CD8-positive, alpha-beta memory T cell (primary cell): ENCODE data around the gene AIG1. TPM values are rescaled to one million over a fixed set of nuclear protein-coding genes. Genes with fewer than 3 reads are reported as not detected.

Experiments
- CTCF ChIA-PET: fragments of 350-600 bp; sonication (Branson Sonifier 250); formaldehyde crosslinking; loops from one replicate; lab custom pipeline; 2021; ENCODE audit warnings: antibody characterized with exemption; lab: Charles Lee
- POLR2A ChIA-PET: fragments of 350-600 bp; sonication (Branson Sonifier 250); formaldehyde crosslinking; loops from one replicate; lab custom pipeline; 2021; ENCODE audit warnings: antibody characterized with exemption; lab: Charles Lee
- DNase-seq, 5 donors: peaks; one replicate each; pipeline versions ENCODE4 v3.0.0 to v3.0.0-alpha.2; 2020 to 2022; ENCODE audit warnings: mixed read lengths in 1 of 5
- H3K27ac ChIP-seq: one replicate; pipeline ENCODE4 v1.7.0; 2013; ENCODE audit warnings: low read depth, mild to moderate bottlenecking, low read length, moderate library complexity
- H3K27me3 ChIP-seq: 2 replicates; pipeline ENCODE4 v1.7.0; 2013; ENCODE audit warnings: low read length, mild to moderate bottlenecking; ENCODE audit not compliant: insufficient read depth, poor library complexity, severe bottlenecking
- H3K36me3 ChIP-seq: 2 replicates; pipeline ENCODE4 v1.7.0; 2013; ENCODE audit warnings: mild to moderate bottlenecking, low read length, moderate library complexity; ENCODE audit not compliant: insufficient read depth
- H3K4me1 ChIP-seq: 2 replicates; pipeline ENCODE4 v1.7.0; 2013; ENCODE audit warnings: mild to moderate bottlenecking, low read length, moderate library complexity; ENCODE audit not compliant: insufficient read depth
- H3K4me3 ChIP-seq: 2 replicates; pipeline ENCODE4 v1.7.0; 2013; ENCODE audit warnings: mild to moderate bottlenecking, low read length
- H3K9me3 ChIP-seq: 2 replicates; pipeline ENCODE4 v1.7.0; 2013; ENCODE audit warnings: mild to moderate bottlenecking, low read length
- H3K27ac Mint-ChIP-seq, 8 donors: one replicate each; pipeline ENCODE4 v1.8.0; 2020 to 2021; ENCODE audit warnings: mixed read lengths in 8 of 8, mild to moderate bottlenecking in 6 of 8, inconsistent platforms in 3 of 8, moderate library complexity in 3 of 8
- H3K27me3 Mint-ChIP-seq, 2 donors: one replicate each; pipeline ENCODE4 v1.8.0; 2020 to 2021; ENCODE audit warnings: mixed read lengths in 2 of 2, mild to moderate bottlenecking in 1 of 2, moderate library complexity in 1 of 2
- H3K36me3 Mint-ChIP-seq, 3 donors: one replicate each; pipeline ENCODE4 v1.8.0; 2020 to 2021; ENCODE audit warnings: mixed read lengths in 3 of 3, inconsistent platforms in 1 of 3, mild to moderate bottlenecking in 1 of 3
- H3K4me1 Mint-ChIP-seq, 3 donors: one replicate each; pipeline ENCODE4 v1.8.0; 2020 to 2021; ENCODE audit warnings: mixed read lengths in 3 of 3, inconsistent platforms in 1 of 3, mild to moderate bottlenecking in 1 of 3
- H3K4me3 Mint-ChIP-seq, 7 donors: one replicate each; pipeline ENCODE4 v1.8.0; 2020 to 2021; ENCODE audit warnings: mixed read lengths in 7 of 7, mild to moderate bottlenecking in 6 of 7, moderate library complexity in 4 of 7, inconsistent platforms in 2 of 7
- H3K9me3 Mint-ChIP-seq, 5 donors: one replicate each; pipeline ENCODE4 v1.8.0; 2020 to 2022; ENCODE audit warnings: mixed read lengths in 5 of 5, mild to moderate bottlenecking in 3 of 5, moderate library complexity in 2 of 5, inconsistent platforms in 1 of 5
- polyA plus RNA-seq: library from polyadenylated mRNA; unstranded; fragments of 300-500 nt; fragmentation: Illumina TruSeq; gene quantifications from one replicate; pipeline ENCODE4 v1.2.3, GENCODE V29; 2021
- total RNA-seq, 2 experiments: library from RNA; stranded (reverse); gene quantifications; one replicate each; pipeline ENCODE4 v1.2.3, GENCODE V29; 2021

Gene AIG1
- total and polyA plus RNA-seq, 3 experiments from 2014 or later = 6.9 to 17.3 (median 8.2) TPM

DNA sequence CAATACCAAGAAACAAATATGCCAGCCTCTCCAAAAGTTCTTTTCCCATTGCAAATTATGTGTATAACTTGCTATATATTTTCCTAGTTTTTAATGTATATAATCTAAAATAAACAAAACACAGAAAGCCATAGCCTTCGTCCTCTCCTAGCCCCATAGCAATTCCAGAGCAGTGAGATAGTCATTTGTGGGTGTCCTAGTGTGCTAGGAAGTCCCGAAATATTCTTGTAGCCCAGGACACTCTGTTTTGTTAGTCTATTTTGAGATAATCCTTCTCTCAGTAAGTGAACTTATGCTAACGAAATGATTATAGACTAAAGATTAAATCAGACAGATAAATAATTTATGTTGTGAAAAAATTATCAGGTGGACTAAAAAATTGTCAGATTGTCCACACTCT, 90.7 kb downstream of the AIG1 start:
- no peaks in the 10 kb centered on the region for H3K27me3 Mint-ChIP-seq
- H3K27me3 ChIP-seq = no peaks in the 10 kb centered on the region
- H3K4me3 Mint-ChIP-seq = no peak overlapping the region
- H3K36me3 ChIP-seq = no peaks in the 10 kb centered on the region
- H3K9me3 ChIP-seq = no peaks in the 10 kb centered on the region
- no peaks in the 10 kb centered on the region for H3K4me1 Mint-ChIP-seq
- POLR2A ChIA-PET = no interaction called here
- H3K4me1 ChIP-seq = no peaks in the 10 kb centered on the region
- no peak overlapping the region for H3K4me3 ChIP-seq
- DNase-seq = no peak
- CTCF ChIA-PET = no interaction called here
- H3K27ac ChIP-seq = no peak overlapping the region
- no peaks in the 10 kb centered on the region for H3K9me3 Mint-ChIP-seq
- H3K36me3 Mint-ChIP-seq = peaks cover 2 to 9% (median 2%) of the 10 kb centered on the region in 3 donors
- H3K27ac Mint-ChIP-seq = no peak overlapping the region

DNA sequence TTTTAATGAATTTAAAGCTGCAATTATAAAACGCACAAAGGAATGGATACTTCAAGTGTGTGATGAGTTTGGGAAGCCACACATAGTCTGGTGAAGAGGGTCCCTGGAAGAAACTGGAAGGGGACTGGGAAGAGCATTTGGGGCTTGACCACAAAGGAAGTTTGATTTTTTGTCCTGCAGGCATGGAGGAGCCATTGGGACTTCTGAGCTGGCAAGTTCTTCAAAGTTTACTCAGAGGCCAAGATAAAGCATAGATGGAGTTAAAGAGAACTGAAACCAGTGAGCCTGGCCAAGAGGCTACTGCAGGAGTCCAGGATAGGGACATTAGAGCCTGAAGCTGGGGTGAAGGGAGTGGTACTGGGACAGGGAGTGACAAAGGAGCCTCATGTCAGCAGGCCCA, 95.0 kb downstream of the AIG1 start:
- H3K27me3 ChIP-seq = no peaks in the 10 kb centered on the region
- H3K4me1 ChIP-seq = no peaks in the 10 kb centered on the region
- peaks cover 0 to 4% (median 0%) of the 10 kb centered on the region in 3 donors for H3K4me1 Mint-ChIP-seq
- H3K27me3 Mint-ChIP-seq = no peaks in the 10 kb centered on the region
- no peak overlapping the region for H3K27ac Mint-ChIP-seq
- peaks cover 0 to 1% (median 0%) of the 10 kb centered on the region in 3 donors for H3K36me3 Mint-ChIP-seq
- H3K4me3 ChIP-seq = no peak overlapping the region
- no peaks in the 10 kb centered on the region for H3K9me3 Mint-ChIP-seq
- POLR2A ChIA-PET = no interaction called here
- no peaks in the 10 kb centered on the region for H3K36me3 ChIP-seq
- H3K9me3 ChIP-seq = no peaks in the 10 kb centered on the region
- no peak overlapping the region for H3K27ac ChIP-seq
- no peak for DNase-seq
- no peak overlapping the region for H3K4me3 Mint-ChIP-seq
- CTCF ChIA-PET = no interaction called here

DNA sequence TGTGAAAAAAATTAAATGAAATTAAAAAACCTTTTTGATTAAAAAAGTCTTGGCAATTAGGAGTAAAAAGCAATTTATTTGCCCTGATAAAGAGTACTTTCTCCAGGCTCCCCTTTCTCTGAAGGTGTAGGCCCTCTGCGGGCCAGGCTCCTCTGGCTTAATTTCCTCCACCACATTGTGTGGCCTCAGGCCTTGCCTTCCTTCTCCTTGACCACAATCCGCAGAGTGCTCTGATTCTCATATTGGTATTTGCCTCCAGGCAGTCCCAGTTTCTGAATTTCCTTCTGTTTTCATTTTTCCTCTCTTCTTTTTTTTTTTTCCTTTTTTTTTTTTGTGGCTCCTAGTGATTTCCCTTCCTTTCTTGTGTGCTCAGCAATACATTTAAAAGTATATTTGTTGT, 96.4 kb downstream of the AIG1 start:
- H3K27ac ChIP-seq = no peak overlapping the region
- H3K27me3 ChIP-seq = no peaks in the 10 kb centered on the region
- Mint-ChIP-seq H3K27me3 (no peaks in the 10 kb centered on the region), H3K36me3 (peaks cover 0 to 1% (median 0%) of the 10 kb centered on the region in 3 donors), H3K9me3 (no peaks in the 10 kb centered on the region), H3K4me1 (peaks cover 0 to 4% (median 0%) of the 10 kb centered on the region in 3 donors), H3K4me3 (no peak overlapping the region), H3K27ac (no peak overlapping the region)
- ChIA-PET POLR2A (no interaction called here), CTCF (interaction anchor here (1.3 kb wide), 1 partner anchor 11 kb away, joined by 4 read pairs; no protein-coding TSS in a partner anchor)
- no peaks in the 10 kb centered on the region for H3K9me3 ChIP-seq
- H3K4me1 ChIP-seq = no peaks in the 10 kb centered on the region
- no peak for DNase-seq
- no peaks in the 10 kb centered on the region for H3K36me3 ChIP-seq
- no peak overlapping the region for H3K4me3 ChIP-seq

DNA sequence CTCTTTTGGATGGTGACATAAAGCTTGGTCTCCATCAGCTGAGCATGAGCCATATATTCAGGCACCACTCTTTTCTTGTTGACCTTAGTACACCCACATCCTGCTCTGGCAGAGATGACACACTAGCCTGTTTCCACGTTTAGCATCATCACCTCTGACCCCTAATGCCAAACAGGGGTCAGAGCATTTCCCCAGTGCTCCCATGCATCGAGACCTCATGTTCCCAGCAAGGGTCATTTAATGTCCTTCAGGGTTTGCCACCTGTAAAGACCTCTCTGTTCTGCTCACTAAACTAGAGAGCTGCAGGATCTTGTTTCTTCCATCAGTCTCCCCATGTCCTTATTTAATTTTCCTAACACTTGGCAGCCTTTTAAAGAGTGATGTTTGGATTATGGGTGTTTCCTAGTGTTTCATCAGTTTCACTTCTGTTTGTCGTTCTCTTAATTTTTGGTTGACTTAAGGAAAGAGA, 97.5 kb downstream of the AIG1 start:
- CTCF ChIA-PET = interaction anchor here (1.3 kb wide), 1 partner anchor 10 kb away, joined by 4 read pairs; no protein-coding TSS in a partner anchor
- no peaks in the 10 kb centered on the region for H3K9me3 ChIP-seq
- Mint-ChIP-seq H3K36me3 (peaks cover 0 to 1% (median 0%) of the 10 kb centered on the region in 3 donors), H3K9me3 (no peaks in the 10 kb centered on the region), H3K27me3 (no peaks in the 10 kb centered on the region), H3K4me1 (peaks cover 0 to 4% (median 0%) of the 10 kb centered on the region in 3 donors), H3K27ac (no peak overlapping the region), H3K4me3 (no peak overlapping the region)
- H3K4me1 ChIP-seq = no peaks in the 10 kb centered on the region
- no peaks in the 10 kb centered on the region for H3K27me3 ChIP-seq
- H3K36me3 ChIP-seq = no peaks in the 10 kb centered on the region
- POLR2A ChIA-PET = no interaction called here
- H3K4me3 ChIP-seq = no peak overlapping the region
- H3K27ac ChIP-seq = no peak overlapping the region
- DNase-seq = no peak

DNA sequence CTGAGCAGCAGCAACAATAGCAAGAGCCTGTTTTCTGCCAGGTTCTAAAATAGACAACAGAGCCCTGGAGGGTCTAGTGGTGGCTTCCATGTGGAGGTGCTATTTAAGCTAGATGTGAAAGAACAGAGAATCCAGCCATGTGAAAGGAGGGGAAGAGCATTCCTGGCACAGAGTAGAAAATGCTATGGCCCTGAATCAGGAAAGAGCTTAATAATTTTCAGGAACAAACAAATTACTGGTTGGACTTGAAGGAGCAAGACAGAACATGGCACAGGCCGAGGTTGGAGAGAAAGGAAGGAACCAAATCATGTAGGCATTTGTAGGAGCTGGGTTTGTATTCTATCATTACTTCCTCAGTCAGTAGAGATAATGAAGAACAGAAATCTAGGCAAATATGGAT, 98.3 kb downstream of the AIG1 start:
- ChIA-PET POLR2A (no interaction called here), CTCF (no interaction called here)
- peaks cover 0 to 4% (median 0%) of the 10 kb centered on the region in 3 donors for H3K4me1 Mint-ChIP-seq
- DNase-seq = no peak
- no peaks in the 10 kb centered on the region for H3K9me3 ChIP-seq
- H3K36me3 ChIP-seq = no peaks in the 10 kb centered on the region
- H3K27ac ChIP-seq = no peak overlapping the region
- no peak overlapping the region for H3K27ac Mint-ChIP-seq
- H3K4me1 ChIP-seq = no peaks in the 10 kb centered on the region
- H3K4me3 ChIP-seq = no peak overlapping the region
- no peak overlapping the region for H3K4me3 Mint-ChIP-seq
- H3K27me3 ChIP-seq = no peaks in the 10 kb centered on the region
- peaks cover 0 to 1% (median 0%) of the 10 kb centered on the region in 3 donors for H3K36me3 Mint-ChIP-seq
- H3K9me3 Mint-ChIP-seq = no peaks in the 10 kb centered on the region
- H3K27me3 Mint-ChIP-seq = no peaks in the 10 kb centered on the region

DNA sequence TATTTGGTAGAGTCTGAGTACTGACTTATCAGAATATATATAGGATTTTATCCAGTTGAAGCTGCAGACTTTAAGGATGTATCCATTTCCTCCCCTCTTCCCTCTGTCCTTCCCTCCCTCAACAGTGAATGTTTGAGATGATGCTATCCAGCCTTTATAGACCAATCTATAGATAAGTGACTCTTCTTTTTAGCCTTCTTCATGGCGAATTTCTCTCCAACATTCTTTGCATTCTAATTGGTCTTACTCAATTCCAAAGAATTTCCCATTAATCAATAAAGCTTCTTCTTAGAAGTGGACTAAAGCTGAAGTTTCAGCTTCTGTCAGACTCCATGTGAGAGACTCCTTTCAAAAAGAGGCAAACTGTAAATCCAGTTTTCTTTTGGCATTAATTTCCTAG, 99.3 kb downstream of the AIG1 start:
- no peaks in the 10 kb centered on the region for H3K9me3 ChIP-seq
- peaks cover 0 to 2% (median 1%) of the 10 kb centered on the region in 3 donors for H3K36me3 Mint-ChIP-seq
- no peaks in the 10 kb centered on the region for H3K27me3 Mint-ChIP-seq
- H3K27ac ChIP-seq = no peak overlapping the region
- no peaks in the 10 kb centered on the region for H3K27me3 ChIP-seq
- ChIA-PET CTCF (no interaction called here), POLR2A (no interaction called here)
- no peak overlapping the region for H3K4me3 Mint-ChIP-seq
- no peaks in the 10 kb centered on the region for H3K36me3 ChIP-seq
- H3K27ac Mint-ChIP-seq = no peak overlapping the region
- DNase-seq = no peak
- H3K9me3 Mint-ChIP-seq = no peaks in the 10 kb centered on the region
- peaks cover 0 to 4% (median 0%) of the 10 kb centered on the region in 3 donors for H3K4me1 Mint-ChIP-seq
- H3K4me1 ChIP-seq = no peaks in the 10 kb centered on the region
- H3K4me3 ChIP-seq = no peak overlapping the region

DNA sequence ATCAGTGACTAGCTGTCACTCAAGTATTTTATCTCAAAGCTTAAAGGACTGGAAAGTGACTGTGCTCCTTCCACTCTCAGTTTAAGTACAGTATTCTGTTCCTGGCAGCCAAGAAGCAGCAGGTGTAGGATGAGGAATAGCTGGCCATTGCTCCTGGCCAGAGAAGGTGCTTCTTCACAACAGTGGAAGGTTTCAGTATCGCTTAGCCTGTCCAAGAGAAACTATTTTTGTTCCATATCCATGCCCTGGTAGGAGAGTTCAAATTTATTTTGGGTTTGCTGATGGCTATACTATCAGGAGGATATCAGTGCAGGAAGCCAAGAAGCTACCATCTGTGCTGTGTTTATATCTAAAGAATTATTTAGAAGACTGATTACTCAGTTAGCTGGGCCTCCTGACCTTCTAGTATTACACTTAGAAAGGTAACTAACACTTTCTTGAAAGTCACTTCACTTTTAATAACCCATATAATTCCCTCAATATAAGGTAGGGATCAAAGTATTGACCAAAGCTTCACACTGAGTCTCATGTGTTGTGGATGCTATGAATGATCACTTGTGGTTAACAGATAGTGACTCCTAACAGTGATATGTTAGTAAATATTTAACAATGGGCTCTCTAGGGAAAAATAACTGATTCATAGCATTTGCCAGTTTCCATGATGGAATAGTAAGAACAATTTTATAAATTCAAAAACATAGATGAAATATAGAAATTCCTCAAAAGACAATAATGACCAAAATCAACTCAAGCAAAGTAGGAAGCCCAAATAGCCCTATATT, 99.9 kb downstream of the AIG1 start:
- no peaks in the 10 kb centered on the region for H3K4me1 ChIP-seq
- peaks cover 0 to 5% (median 4%) of the 10 kb centered on the region in 3 donors for H3K36me3 Mint-ChIP-seq
- H3K27me3 Mint-ChIP-seq = no peaks in the 10 kb centered on the region
- H3K27ac ChIP-seq = no peak overlapping the region
- H3K27ac Mint-ChIP-seq = no peak overlapping the region
- no peak for DNase-seq
- H3K9me3 ChIP-seq = no peaks in the 10 kb centered on the region
- CTCF ChIA-PET = no interaction called here
- no peak overlapping the region for H3K4me3 ChIP-seq
- POLR2A ChIA-PET = no interaction called here
- H3K9me3 Mint-ChIP-seq = no peaks in the 10 kb centered on the region
- no peaks in the 10 kb centered on the region for H3K27me3 ChIP-seq
- H3K4me3 Mint-ChIP-seq = no peak overlapping the region
- H3K36me3 ChIP-seq = no peaks in the 10 kb centered on the region
- peaks cover 0 to 4% (median 0%) of the 10 kb centered on the region in 3 donors for H3K4me1 Mint-ChIP-seq

DNA sequence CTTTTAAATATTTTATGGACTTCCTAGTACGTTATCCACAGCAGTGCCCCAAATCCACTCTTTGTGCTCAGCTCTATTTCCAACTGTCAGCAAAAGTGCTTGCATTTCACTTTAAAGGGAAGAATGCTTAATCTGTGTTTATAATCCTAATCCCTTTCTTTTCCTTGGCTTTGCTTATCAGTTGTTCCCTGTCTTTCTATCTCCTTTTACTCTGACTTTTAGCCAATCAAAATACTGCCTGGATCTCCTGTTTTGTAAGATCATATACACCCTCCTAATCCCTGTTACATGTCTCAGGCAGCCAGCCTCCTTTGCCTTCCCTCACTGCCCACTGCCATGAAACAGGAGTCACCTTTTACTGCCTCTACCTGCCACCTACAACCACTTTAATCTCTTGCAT, 102.9 kb downstream of the AIG1 start:
- Histone ChIP-seq H3K4me1 (no peaks in the 10 kb centered on the region), H3K9me3 (no peaks in the 10 kb centered on the region), H3K4me3 (no peak overlapping the region), H3K36me3 (no peaks in the 10 kb centered on the region), H3K27ac (no peak overlapping the region), H3K27me3 (no peaks in the 10 kb centered on the region)
- no peaks in the 10 kb centered on the region for H3K27me3 Mint-ChIP-seq
- H3K27ac Mint-ChIP-seq = no peak overlapping the region
- H3K36me3 Mint-ChIP-seq = peaks cover 0 to 10% (median 6%) of the 10 kb centered on the region in 3 donors
- ChIA-PET POLR2A (no interaction called here), CTCF (no interaction called here)
- no peak overlapping the region for H3K4me3 Mint-ChIP-seq
- no peaks in the 10 kb centered on the region for H3K9me3 Mint-ChIP-seq
- no peak for DNase-seq
- H3K4me1 Mint-ChIP-seq = no peaks in the 10 kb centered on the region
